Mammary epithelial cell (primary cell): ENCODE measurements around the gene TUNAR.

ENCODE experiments used
- EZH2 ChIP-seq: IDR thresholded peaks from 2 replicates; pipeline ENCODE4 v1.6.1; 2012; ENCODE audit warnings: low read length, inconsistent platforms, borderline replicate concordance
- TF ChIP-seq, protein P1 (sequence below), 2 donors: IDR thresholded peaks in 1 of 2; conservative IDR thresholded peaks in 1 of 2; 2 replicates each; pipeline ENCODE4 v1.5.1; 2011 to 2012; ENCODE audit warnings: inconsistent platforms in 2 of 2, low read length in 2 of 2, mild to moderate bottlenecking in 2 of 2, control low read depth in 1 of 2, low read depth in 1 of 2; ENCODE audit not compliant: insufficient read depth in 1 of 2; ENCODE audit errors: extremely low read depth in 1 of 2

- TF ChIP-seq, protein P1, sequence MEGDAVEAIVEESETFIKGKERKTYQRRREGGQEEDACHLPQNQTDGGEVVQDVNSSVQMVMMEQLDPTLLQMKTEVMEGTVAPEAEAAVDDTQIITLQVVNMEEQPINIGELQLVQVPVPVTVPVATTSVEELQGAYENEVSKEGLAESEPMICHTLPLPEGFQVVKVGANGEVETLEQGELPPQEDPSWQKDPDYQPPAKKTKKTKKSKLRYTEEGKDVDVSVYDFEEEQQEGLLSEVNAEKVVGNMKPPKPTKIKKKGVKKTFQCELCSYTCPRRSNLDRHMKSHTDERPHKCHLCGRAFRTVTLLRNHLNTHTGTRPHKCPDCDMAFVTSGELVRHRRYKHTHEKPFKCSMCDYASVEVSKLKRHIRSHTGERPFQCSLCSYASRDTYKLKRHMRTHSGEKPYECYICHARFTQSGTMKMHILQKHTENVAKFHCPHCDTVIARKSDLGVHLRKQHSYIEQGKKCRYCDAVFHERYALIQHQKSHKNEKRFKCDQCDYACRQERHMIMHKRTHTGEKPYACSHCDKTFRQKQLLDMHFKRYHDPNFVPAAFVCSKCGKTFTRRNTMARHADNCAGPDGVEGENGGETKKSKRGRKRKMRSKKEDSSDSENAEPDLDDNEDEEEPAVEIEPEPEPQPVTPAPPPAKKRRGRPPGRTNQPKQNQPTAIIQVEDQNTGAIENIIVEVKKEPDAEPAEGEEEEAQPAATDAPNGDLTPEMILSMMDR (conservative IDR thresholded peaks at IDR 0.05 in 1 of 2, IDR thresholded peaks at IDR 0.05 in 1 of 2; ENCODE audit: extremely low read depth in 1 of 2, insufficient read depth in 1 of 2, low read depth in 1 of 2, low read length in 2 of 2): no peak
- TF ChIP-seq EZH2: no peak
Measured at GRCh38 chr14:95946867-95947266, 70.2 kb downstream of the TUNAR start.
